Heart right ventricle (tissue), 16 donors: ENCODE results near the gene VTI1A. TPM values are rescaled to one million over a fixed set of nuclear protein-coding genes. Genes with fewer than 3 reads are reported as not detected.

Experiments
- ATAC-seq, 8 donors: fragments of 200-7000 bp; cut with Tn5 transposase; one replicate each; pipeline ENCODE4 v1.9.1; 2020; ENCODE audit warnings: mild to moderate bottlenecking in 8 of 8, moderate library complexity in 8 of 8, moderate number of reproducible peaks in 1 of 8
- DNase-seq, 2 donors: peaks; one replicate each; pipeline ENCODE4 v3.0.0-alpha.2; 2020
- H3K27ac ChIP-seq, 10 donors: fragments of 200-600 bp; sonication (generic) in 2 of 10; one replicate each; pipeline versions ENCODE4 v1.5.0 to v1.8.0; 2020 to 2022; ENCODE audit warnings: mild to moderate bottlenecking in 3 of 10
- H3K27me3 ChIP-seq, 7 donors: fragments of 200-600 bp; one replicate each; pipeline ENCODE4 v1.8.0; 2021 to 2022; ENCODE audit warnings: mild to moderate bottlenecking in 2 of 7
- H3K36me3 ChIP-seq, 9 donors: fragments of 200-600 bp; sonication (generic) in 1 of 9; one replicate each; pipeline versions ENCODE4 v1.5.0 to v1.8.0; 2020 to 2022; ENCODE audit warnings: mild to moderate bottlenecking in 2 of 9
- H3K4me1 ChIP-seq, 9 donors: fragments of 200-600 bp; sonication (generic) in 1 of 9; one replicate each; pipeline versions ENCODE4 v1.5.0 to v1.8.0; 2020 to 2022; ENCODE audit warnings: mild to moderate bottlenecking in 4 of 9
- H3K4me3 ChIP-seq, 10 donors: fragments of 200-600 bp; sonication (generic) in 2 of 10; one replicate each; pipeline versions ENCODE4 v1.5.0 to v1.8.0; 2020 to 2022; ENCODE audit warnings: mild to moderate bottlenecking in 7 of 10, moderate library complexity in 2 of 10
- H3K9me3 ChIP-seq, 11 donors: fragments of 200-600 bp in 10 of 11; sonication (generic) in 2 of 11; one replicate each; pipeline versions ENCODE4 v1.5.0 to v1.8.0; 2013 to 2022; ENCODE audit warnings: mild to moderate bottlenecking in 2 of 11, control low read depth in 1 of 11, moderate library complexity in 1 of 11
- WGBS, 2 donors: extraction: QIAGEN DNeasy Blood & Tissue Kit; methylation state at CpG; one replicate each; pipeline ENCODE4 v1.1.7; 2013; ENCODE audit warnings: inconsistent platforms in 1 of 2; 5-methylcytosine and 5-hydroxymethylcytosine counted together
- intact Hi-C, 10 donors: fragments of 100-400 bp; cut with DNase I; formaldehyde crosslinking; loops; one replicate each; pipeline versions ENCODE4 v1.11.1 to v1.14.2; 2022
- polyA plus RNA-seq, 2 donors: library from polyadenylated mRNA; stranded (reverse); fragments of 200-250 nt; gene quantifications; one replicate each; pipeline ENCODE4 v1.2.3, GENCODE V29; 2013
- total RNA-seq, 10 donors: library from RNA; stranded (reverse); fragmentation: NEBNext Ultra II Directional in 3 of 10; extraction: Animal tissue kit (Norgen Biotek cat#: 25700) in 3 of 10; gene quantifications; one replicate each; pipeline versions ENCODE4 v1.2.1 to v1.2.4, GENCODE V29; 2021 to 2023
- TF ChIP-seq, protein P1 (sequence below), 9 donors: fragments of 200-600 bp; sonication (generic) in 2 of 9; IDR thresholded peaks; one replicate each; pipeline versions ENCODE4 v1.5.0 to v1.8.0; 2021 to 2022; ENCODE audit warnings: antibody characterized with exemption in 9 of 9, mild to moderate bottlenecking in 5 of 9, moderate library complexity in 1 of 9
- donor health status: Arrhythmogenic right ventricular cardiomyopathy.
- donor health status: ischemic (EF 13 %, LVEDD 7.1; RV severe dilation, severe dysfunction).
- donor health status: healthy with polysubstance abuse.
- donor health status: DM: no; HTN: yes; CAD: no.
- donor health status: DM: no; HTN: no; CAD: no.
- donor health status: ischemic (EF 25% LVEDD 6.9; RV normal size, moderate dysfunction).
- donor health status: ischemic (EF 25% LVEDD 5.7; RV mildly dilated, moderate dysfunction).
- donor health status: healthy.
- donor health status: DM: yes; HTN: yes; CAD: no.
- donor health status: Ischemic cardiomyopathy.
- donor health status: ischemic (EF 35%, LVEDD 5.7; RV mildly dilated, moderate dysfunction).
- donor health status: nonischemic (EF 11% LVEDD 7.7; RV severe dilation, severe dysfunction).
- donor health status: DM: yes; HTN: yes; CAD: no.
- donor health status: PGD.
- donor health status: ischemic (EF 29% LVEDD 5.4; RV normal size, mild dysfunction).
- donor health status: nonischemic (EF 23%, LVEDD 6.1; RV moderate dilation, normal function).

Gene VTI1A
- total and polyA plus RNA-seq, 12 donors, result 6.2 to 24.5 (median 20.6) TPM

DNA sequence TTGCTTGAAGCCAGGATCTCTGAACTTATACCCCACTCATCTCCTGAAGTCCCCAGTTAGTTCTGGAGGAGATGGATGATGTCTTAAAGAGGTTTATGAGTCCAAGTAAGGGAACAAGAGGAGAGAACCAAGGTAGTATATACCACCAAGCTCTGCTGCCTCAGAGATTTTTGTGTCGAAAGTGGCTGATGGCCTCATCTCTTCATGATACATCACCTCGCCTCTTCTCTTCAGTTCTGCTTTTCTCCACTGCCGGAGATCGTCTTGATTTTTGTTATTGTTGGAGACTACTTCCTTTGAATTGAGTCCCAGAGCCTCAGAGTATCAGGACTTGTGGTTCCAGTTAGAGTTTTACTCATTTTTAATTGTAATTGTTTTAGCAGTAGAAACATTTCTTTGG lies 1.9 kb downstream of the VTI1A start:
- DNase-seq, result no peak
- no peak overlapping the region for H3K27ac ChIP-seq
- no peak for ATAC-seq
- H3K36me3 ChIP-seq, result peaks cover 0 to 27% (median 7%) of the 10 kb centered on the region in 9 donors
- intact Hi-C loops, result loop anchor here in 2 of 10 donors (5.0 kb wide), 2 partner anchors 82 to 267 kb away; partner anchors contain the start of gene GPAM (in 1 of the 2)
- H3K4me1 ChIP-seq, result peaks cover 5 to 38% (median 27%) of the 10 kb centered on the region in 9 donors
- TF ChIP-seq, protein P1, sequence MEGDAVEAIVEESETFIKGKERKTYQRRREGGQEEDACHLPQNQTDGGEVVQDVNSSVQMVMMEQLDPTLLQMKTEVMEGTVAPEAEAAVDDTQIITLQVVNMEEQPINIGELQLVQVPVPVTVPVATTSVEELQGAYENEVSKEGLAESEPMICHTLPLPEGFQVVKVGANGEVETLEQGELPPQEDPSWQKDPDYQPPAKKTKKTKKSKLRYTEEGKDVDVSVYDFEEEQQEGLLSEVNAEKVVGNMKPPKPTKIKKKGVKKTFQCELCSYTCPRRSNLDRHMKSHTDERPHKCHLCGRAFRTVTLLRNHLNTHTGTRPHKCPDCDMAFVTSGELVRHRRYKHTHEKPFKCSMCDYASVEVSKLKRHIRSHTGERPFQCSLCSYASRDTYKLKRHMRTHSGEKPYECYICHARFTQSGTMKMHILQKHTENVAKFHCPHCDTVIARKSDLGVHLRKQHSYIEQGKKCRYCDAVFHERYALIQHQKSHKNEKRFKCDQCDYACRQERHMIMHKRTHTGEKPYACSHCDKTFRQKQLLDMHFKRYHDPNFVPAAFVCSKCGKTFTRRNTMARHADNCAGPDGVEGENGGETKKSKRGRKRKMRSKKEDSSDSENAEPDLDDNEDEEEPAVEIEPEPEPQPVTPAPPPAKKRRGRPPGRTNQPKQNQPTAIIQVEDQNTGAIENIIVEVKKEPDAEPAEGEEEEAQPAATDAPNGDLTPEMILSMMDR (IDR thresholded peaks at IDR 0.05), result no peak
- WGBS, 2 donors, result 76 to 81% methylated on average over 4 of the region's 4 CpGs
- peaks cover 0 to 6% (median 0%) of the 10 kb centered on the region in 11 donors for H3K9me3 ChIP-seq
- H3K4me3 ChIP-seq, result no peak overlapping the region
- no peaks in the 10 kb centered on the region for H3K27me3 ChIP-seq

DNA sequence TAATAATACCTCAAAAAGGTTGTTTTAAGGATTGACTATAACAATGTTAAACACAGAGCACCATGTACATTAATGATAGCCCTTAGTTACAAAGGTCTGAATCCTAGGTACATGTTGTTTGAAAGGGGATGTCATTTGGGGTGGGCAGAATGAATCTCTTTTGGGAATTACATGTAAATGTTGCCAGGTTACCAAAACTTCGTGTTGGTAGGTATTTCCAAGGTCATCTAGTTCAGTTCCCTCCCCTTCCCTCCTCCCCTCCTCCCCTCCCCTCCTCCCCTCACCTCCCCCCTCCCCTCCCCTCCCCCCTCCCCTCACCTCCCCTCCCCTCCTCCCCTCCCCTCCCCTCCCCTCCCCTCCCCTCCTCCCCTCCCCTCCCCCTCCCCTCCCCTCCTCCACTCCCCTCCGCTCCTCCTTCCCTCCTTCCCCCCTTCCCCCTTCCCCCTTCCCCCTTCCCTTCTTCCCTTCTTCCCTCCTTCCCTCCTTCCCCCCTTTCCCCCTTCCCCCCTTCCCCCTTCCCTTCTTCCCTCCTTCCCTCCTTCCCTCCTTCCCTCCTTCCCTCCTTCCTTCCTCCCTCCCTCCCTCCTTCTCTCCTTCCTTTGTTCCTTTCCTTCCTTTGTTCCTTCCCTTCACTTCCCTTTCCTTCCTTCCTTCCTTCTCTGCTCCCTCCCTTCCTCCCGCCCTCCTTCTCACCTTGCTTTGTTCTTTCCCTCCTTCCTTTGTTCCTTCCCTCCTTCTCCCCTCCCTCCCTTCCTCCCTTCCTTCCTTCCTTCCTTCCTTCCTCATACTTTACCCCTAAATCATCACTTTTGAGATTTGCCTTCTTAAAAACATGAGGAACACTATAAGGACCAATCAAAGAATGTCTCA lies 8.1 kb downstream of the VTI1A start:
- ATAC-seq, result no peak
- Histone ChIP-seq H3K9me3 (peaks cover 0 to 6% (median 0%) of the 10 kb centered on the region in 11 donors), H3K27me3 (no peaks in the 10 kb centered on the region), H3K4me3 (no peak overlapping the region), H3K27ac (no peak overlapping the region), H3K36me3 (peaks cover 0 to 7% (median 0%) of the 10 kb centered on the region in 9 donors), H3K4me1 (peaks cover 0 to 7% (median 0%) of the 10 kb centered on the region in 9 donors)
- intact Hi-C loops, result no loop called here
- TF ChIP-seq, protein P1 (IDR thresholded peaks at IDR 0.05), result no peak
- no peak for DNase-seq
- WGBS, 2 donors, result 81% methylated on average over 2 of the region's 3 CpGs

DNA sequence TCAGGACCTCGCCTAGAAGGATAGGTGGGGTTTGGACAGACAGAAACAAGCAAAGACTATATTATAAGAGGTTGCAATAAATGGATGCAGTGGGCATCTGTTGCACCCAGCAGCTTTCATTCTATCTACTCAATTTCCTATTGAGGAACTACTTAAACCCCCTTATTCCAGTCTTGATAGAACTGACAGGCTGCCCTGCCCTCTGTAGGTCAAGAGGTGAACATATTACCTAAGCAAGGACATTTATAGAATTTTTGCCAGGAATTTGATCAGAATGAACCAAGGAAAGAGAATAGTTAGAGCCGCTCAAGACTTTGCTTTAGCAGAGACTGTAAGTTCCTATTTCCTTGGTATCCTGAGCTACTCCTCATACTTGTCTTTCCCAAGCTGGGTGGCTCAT lies 9.5 kb downstream of the VTI1A start:
- DNase-seq (no peak), ATAC-seq (no peak)
- no peak overlapping the region for H3K27ac ChIP-seq
- peaks cover 0 to 6% (median 0%) of the 10 kb centered on the region in 11 donors for H3K9me3 ChIP-seq
- TF ChIP-seq, protein P1 (IDR thresholded peaks at IDR 0.05), result no peak
- no peaks in the 10 kb centered on the region for H3K27me3 ChIP-seq
- 94 to 98% methylated on average over 2 of the region's 2 CpGs for WGBS, 2 donors
- intact Hi-C loops, result no loop called here
- H3K4me3 ChIP-seq, result no peak overlapping the region
- H3K36me3 ChIP-seq, result peaks cover 0 to 13% (median 0%) of the 10 kb centered on the region in 9 donors
- H3K4me1 ChIP-seq, result peaks cover 0 to 4% (median 0%) of the 10 kb centered on the region in 9 donors

DNA sequence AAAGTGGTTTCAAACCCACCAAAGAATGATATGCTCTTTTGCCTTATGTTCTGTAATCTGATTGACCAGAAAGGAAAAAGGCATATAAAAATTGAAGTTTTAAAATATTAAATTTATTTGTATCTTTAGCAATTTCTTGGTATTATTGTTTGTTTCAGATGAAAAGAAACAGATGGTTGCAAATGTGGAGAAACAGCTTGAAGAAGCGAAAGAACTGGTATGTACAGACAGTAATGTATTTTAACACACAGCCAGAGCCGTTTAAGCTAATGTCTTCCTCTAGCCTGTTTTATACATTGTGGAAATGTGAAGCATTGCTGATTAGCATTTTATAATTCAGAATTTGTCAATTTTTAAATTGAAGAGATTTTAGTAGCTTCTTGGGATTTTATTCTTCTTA lies 13.4 kb downstream of the VTI1A start:
- H3K36me3 ChIP-seq, result peaks cover 0 to 44% (median 9%) of the 10 kb centered on the region in 9 donors
- DNase-seq (no peak), ATAC-seq (no peak)
- no peaks in the 10 kb centered on the region for H3K9me3 ChIP-seq
- intact Hi-C loops, result no loop called here
- H3K27ac ChIP-seq, result no peak overlapping the region
- no peaks in the 10 kb centered on the region for H3K27me3 ChIP-seq
- WGBS, 2 donors, result 91 to 95% methylated on average over 2 of the region's 2 CpGs
- no peak overlapping the region for H3K4me3 ChIP-seq
- peaks cover 0 to 4% (median 0%) of the 10 kb centered on the region in 9 donors for H3K4me1 ChIP-seq
- TF ChIP-seq, protein P1 (IDR thresholded peaks at IDR 0.05), result no peak
